ENCODE data around the gene CUL4A. TPM values are rescaled to one million over a fixed set of nuclear protein-coding genes. Genes with fewer than 3 reads are reported as not detected.

CUL4A gene
- total RNA-seq, 1 donor from 2014 or later: 60.1 TPM

DNA sequence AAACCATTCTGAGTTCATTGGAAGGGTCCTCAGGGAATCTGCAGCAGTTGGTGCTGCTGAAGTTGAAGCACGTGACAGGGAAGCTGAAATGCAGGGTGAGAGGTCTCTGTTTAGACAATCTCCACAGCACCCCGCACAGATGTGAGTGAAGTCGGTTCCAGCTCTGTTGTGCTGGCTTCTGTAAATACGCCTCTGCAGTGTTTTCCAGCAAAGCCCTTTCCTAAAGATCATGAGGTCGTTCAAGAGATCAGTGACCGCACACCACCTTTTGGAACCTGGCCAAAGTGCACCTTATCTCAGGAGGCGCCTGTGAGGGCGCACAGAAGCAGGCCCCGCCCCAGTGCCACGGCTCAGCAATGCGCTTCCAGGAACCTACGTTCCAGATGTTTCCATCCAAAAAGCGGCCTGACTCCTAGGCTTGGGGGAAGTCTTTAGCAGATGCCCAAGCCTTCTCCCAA is 10.8 kb downstream of the CUL4A start:
- Histone ChIP-seq H3K9me3 (no peaks in the 10 kb centered on the region), H3K4me1 (peaks cover 37% of the 10 kb centered on the region), H3K4me3 (no peak overlapping the region), H3K36me3 (peaks cover 57% of the 10 kb centered on the region), H3K27me3 (ENCODE audit: low read depth) (no peaks in the 10 kb centered on the region), H3K27ac (no peak overlapping the region)
- intact Hi-C loops (cut with DNase I): no loop called here
- ATAC-seq (peak; percentile 53 to 63), DNase-seq (no peak)
- no peak for TF ChIP-seq CTCF (IDR thresholded peaks at IDR 0.05)

GRCh38 chr13:113220877-113221276 is 11.5 kb downstream of the CUL4A start:
- Histone ChIP-seq H3K4me1 (peaks cover 36% of the 10 kb centered on the region), H3K27ac (no peak overlapping the region), H3K36me3 (peaks cover 64% of the 10 kb centered on the region), H3K9me3 (no peaks in the 10 kb centered on the region), H3K27me3 (ENCODE audit: low read depth) (no peaks in the 10 kb centered on the region), H3K4me3 (no peak overlapping the region)
- ATAC-seq (no peak), DNase-seq (no peak)
- intact Hi-C loops (cut with DNase I): no loop called here
- no peak for TF ChIP-seq CTCF (IDR thresholded peaks at IDR 0.05)

DNA sequence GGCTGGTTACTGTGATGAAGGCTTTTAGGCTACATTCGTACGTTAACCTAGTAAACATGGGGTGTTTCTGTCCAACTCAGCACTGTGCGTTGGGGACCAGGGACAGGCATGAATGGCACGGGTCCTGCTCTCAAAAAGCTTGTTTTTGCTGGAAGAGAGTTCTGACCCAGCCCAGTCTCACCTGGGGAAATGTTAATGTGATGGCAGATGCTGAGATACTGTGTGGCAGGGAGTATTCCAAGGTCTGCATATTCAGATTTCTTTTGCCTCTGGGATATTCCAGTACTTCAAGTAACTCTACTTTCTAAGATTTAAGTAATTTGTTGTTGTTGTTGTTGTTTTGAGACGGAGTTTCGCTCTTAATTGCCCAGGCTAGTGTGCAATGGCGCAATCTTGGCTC is 13.7 kb downstream of the CUL4A start:
- H3K36me3 ChIP-seq: peaks cover 86% of the 10 kb centered on the region
- DNase-seq: no peak
- TF ChIP-seq CTCF (IDR thresholded peaks at IDR 0.05): no peak
- intact Hi-C loops (cut with DNase I): no loop called here
- H3K4me3 ChIP-seq: no peak overlapping the region
- ATAC-seq: no peak
- H3K27ac ChIP-seq: no peak overlapping the region
- no peaks in the 10 kb centered on the region for H3K9me3 ChIP-seq
- H3K27me3 ChIP-seq (ENCODE audit: low read depth): no peaks in the 10 kb centered on the region
- peaks cover 28% of the 10 kb centered on the region for H3K4me1 ChIP-seq

DNA sequence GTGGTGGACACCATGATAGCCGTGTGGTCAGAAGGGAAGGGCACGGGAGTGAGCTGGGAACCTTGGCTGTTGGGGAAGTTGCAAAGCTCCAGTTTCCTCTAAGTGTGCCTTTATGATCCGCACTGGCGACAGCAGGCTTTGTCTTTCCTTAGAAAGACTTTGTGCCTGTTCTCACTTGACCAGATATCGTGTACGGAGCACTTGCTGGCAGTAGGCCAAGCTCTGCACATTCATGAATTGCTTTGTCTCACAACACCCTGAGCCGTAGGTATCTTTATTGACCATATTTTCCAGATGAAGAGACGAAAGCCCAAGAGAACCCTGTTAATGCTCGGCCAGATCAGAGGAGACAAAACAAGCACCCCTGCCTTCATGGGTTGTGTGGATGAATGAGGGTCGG is 15.1 kb downstream of the CUL4A start:
- no peak for DNase-seq
- H3K27ac ChIP-seq: no peak overlapping the region
- no peak overlapping the region for H3K4me3 ChIP-seq
- no peak for TF ChIP-seq CTCF (IDR thresholded peaks at IDR 0.05)
- no peaks in the 10 kb centered on the region for H3K27me3 ChIP-seq (ENCODE audit: low read depth)
- ATAC-seq: no peak
- H3K4me1 ChIP-seq: peaks cover 20% of the 10 kb centered on the region
- H3K9me3 ChIP-seq: no peaks in the 10 kb centered on the region
- peaks cover 91% of the 10 kb centered on the region for H3K36me3 ChIP-seq
- intact Hi-C loops (cut with DNase I): no loop called here

DNA sequence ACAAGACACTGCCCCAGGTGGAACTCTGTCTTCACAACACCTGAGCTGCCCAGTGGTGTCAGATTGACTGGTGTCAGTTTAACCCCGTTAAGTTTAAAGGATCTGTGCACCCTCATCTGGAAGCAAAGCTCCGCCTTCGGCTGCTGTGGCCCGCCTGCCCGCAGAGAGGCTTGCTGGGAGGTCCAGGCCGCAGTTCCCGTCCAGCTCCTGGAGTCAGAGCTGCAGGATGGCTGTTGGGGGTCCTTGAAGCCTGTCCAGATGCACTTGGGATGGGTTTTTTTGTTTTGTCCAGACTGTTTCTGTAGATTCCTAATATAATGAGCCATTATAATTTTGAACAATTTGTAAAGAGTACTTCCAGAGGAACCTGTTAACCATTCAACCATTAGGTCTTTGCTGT is 16.1 kb downstream of the CUL4A start:
- DNase-seq (no peak), ATAC-seq (no peak)
- no peaks in the 10 kb centered on the region for H3K9me3 ChIP-seq
- no peak for TF ChIP-seq CTCF (IDR thresholded peaks at IDR 0.05)
- H3K4me3 ChIP-seq: no peak overlapping the region
- H3K36me3 ChIP-seq: peaks cover 91% of the 10 kb centered on the region
- intact Hi-C loops (cut with DNase I): no loop called here
- peaks cover 9% of the 10 kb centered on the region for H3K4me1 ChIP-seq
- H3K27ac ChIP-seq: no peak overlapping the region
- no peaks in the 10 kb centered on the region for H3K27me3 ChIP-seq (ENCODE audit: low read depth)
